H4 (cell line): ENCODE measurements around the gene YTHDF1. TPM values are rescaled to one million over a fixed set of nuclear protein-coding genes. Genes with fewer than 3 reads are reported as not detected.
"Not testable (repeated sequence)": the region's sequence is repeated elsewhere in the genome, so short reads cannot be mapped to it uniquely, and the experiment has no call there.

Experiments used
- DNase-seq: peaks from one replicate; pipeline ENCODE4 v3.0.0-alpha.2; 2015; ENCODE audit warnings: low spot score
- total RNA-seq: library from RNA; depleted of rRNA; stranded (reverse); fragments of >200 nt; shearing (Covaris generic); gene quantifications from 2 replicates; pipeline ENCODE4 v1.2.3, GENCODE V29; 2014; rRNA removed

The YTHDF1 gene
- 16.2 and 16.7 TPM in 2 replicates for total RNA-seq

DNA sequence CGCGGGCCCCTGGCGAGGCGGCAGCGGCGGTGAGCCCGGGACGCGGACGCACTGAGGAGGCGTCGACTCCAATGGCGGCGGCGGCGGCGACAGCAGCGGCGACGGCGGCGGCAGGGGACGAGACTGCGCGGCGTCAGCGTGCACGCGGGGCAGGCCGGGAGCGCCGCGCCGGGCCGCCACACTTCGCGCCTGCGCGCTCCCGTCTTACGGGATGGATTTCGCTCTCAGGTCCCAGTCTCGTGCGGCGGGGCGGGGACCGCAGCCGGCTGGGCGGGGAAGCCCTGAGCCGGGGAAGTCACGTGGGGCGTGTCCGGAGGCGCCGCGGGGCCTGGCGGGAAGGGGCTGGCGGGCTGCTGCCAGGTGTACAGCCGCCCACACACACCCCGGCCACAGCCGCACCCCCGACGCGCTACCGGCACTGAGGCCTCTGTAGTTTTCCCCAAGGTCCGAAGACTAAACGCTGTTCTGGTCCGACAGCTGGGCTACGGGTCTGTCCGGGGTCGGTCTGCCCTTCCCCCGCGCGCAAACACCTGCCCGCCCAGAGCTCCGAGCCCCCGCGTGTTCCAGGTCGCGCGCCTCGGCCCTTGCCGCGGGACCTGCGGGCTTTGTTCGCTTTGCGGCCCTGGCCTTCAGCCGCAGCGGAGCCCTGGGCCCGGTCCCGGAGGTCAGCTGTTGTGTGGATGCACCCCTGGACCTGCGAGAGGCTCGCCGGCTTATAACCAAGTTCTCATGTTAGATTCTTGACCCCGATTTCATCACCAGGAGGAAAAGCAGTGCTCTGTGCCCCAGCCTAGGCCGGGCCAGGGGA is at the start of gene YTHDF1:
YTHDF1 (minus strand) TSS at position 91 of the 808 bp plus-strand sequence. CDS start 239 bp downstream, outside the sequence.
- peak; percentile 92 for DNase-seq

DNA sequence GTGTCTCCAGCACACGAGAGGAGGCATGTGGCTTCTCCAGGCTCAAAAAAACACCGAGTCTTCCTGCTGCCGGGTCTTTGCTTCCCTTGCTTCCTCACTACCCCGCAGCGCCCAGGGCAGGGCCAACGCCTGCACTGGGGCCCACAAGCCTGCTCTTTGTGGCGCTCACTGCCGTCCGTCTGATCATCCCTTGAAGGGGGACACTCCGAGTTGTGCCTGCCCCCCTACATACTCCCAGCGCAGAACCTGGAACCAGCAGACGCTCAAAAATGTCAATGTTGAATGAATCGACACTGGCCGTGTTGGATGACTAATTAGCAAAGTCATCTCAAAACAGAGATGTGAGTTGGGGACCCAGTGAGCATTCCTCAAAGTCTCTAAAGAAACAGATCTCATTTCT is 48.6 kb upstream of the YTHDF1 start:
- no peak for DNase-seq

DNA sequence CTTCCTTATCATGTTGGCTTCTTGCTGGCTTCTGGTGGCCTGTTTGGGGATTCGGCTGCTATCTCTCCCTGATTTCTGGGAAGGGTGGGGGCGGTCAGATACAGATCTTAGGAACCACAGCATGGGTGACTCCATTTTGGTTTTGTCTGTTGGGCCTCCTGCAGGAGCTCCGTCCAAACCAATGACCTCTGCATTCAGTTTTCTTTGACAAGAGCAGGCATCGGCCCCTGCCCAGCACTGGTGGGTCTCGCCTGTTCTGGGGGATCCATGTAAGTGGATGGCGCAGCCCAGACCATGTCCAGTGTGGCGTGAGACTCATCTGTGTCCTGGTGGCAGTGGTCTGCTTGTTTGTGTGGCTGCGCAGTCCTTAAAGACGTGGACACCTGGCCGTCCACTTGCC is 48.1 kb upstream of the YTHDF1 start:
- DNase-seq: no peak

DNA sequence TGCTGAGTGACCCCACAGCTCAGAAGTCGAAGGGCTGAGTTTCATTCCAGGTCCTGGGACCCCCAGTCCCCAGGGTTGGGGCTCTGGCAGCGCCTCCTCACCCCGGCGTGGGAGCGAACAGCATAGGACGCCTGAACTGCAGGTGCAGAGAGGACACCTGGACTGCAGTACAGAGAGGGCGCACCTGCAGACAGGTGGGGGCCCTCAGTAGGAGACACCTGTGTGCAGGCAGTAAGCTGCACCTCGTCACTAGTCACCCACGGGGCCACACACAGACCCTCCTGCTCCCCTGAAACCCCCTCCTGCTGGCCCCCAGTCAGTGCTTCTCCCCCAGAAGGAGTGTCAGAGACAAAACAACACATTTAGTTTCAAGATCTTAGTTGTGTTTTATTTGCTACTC is 46.9 kb upstream of the YTHDF1 start:
- DNase-seq: no peak

DNA sequence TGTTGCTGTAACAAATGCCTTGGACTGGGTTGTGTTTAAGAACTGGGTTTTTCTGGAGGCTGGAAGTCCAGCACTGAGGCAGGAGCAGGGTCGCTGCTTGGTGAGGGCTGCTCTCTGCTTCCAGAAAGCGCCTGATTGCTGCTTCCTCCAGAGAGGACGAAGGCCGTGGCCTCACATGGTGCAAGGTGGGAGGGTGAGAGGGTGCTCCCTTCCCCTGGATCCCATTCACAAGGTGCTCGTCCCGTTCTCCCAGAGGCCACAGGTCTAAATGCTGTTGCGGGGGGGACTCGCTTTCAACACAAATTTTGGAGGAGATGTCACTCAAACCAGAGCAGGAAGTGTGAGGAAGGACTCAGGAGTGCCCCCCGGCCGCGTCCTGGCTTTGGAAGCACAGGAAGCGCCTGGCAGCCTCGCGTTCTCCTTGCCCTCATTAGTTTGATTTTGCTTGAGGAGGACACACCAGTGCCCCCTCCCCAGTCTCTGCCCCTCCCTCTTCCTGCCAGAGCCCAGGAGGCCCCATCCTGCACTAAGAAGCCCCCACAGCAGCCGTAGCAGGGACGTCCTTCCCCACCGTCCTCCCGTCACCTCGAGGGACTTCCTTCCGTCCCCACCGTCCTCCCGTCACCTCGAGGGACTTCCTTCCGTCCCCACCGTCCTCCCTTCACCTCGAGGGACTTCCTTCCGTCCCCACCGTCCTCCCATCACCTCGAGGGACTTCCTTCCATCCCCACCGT is 46.0 kb upstream of the YTHDF1 start:
- no peak for DNase-seq

DNA sequence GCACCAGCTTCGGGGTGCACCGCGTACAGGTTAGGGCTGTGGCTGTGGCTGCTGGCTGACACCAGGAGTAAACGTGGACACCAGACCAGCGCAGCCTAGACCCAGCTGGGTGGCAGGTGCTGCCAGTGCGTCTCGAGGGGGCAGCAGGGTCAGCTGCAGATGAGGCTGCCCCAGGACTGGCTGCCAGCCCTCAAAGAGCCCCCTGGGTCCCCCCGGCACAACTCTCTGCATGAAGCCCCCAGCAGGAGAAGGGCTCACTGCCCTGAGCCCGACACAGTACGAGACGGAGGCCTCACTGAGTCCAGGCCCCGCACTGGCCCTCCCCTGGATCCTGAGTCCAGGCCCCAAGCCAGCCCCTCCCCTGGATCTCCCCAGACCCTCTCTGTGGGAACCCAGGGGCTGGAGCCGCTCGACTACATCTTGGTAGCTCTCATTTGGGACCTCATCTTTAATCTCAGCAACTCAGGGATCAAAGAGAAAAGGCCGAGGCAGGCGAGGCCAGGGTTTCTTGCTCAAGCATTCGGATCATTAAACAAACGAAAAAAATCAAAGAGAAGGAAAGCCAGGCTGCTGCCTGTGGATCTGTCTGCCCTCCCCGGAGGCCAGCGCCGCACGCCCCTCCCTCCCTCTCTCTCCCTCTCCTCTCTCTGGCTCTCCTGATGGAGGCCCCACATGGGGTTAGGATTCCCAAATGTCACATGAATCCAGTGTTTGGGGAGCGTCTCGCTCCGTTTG is 45.3 kb upstream of the YTHDF1 start:
- no peak for DNase-seq

DNA sequence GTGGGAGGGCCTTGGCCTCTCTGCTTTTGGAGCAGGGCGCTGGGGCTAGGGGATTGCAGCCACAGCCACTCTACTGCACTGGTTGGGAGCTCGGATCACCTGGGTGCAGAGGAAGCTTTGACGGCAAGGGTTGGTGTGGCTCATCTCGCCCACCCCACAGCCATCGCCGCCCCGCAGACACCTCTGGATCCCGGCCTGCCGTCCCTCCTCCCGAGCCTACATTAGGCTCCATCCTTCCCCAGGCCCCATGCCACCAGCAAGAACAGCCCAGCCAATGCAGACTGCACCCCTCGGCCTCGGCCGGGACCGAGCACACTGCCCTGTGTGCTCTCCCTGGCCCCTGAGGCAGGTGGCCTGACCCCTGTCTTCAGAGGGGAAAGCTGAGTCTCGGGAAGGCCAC is 44.6 kb upstream of the YTHDF1 start:
- DNase-seq: no peak

DNA sequence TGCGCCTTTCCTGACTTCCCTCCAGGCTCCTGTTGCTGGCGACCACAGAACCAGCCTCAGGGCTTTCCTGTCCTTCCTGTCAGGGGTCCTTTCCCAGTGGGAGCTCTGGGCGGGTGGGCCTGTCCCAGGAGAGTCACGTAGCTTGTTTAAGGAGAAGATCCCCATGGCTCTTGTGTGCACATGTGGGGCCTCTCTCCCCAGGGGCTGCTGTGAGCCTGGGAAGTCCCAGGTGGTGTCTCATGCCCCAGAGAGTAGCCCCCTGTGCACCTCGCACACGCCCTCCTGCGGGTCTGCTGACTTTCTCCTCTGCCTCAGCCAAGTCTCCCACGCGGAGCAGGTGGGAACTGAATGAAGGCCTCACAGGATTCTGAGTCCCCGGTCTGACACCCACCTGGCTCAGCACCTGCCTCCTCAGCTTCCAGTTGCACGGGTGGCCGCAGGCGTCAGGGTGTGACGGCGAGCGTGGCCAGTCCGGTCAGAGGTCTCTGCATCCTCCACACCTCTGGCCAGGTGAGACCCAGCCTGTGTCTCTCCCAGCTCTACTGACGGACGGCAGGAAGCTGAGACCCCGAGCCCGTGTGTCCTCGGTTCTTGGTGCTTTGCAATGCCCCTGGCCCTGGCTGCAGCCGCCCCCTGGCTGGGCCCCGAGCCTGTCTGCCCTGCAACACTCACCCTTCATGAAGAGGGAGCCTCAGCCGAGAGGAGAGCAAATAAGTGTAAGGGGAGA is 44.0 kb upstream of the YTHDF1 start:
- no peak for DNase-seq

DNA sequence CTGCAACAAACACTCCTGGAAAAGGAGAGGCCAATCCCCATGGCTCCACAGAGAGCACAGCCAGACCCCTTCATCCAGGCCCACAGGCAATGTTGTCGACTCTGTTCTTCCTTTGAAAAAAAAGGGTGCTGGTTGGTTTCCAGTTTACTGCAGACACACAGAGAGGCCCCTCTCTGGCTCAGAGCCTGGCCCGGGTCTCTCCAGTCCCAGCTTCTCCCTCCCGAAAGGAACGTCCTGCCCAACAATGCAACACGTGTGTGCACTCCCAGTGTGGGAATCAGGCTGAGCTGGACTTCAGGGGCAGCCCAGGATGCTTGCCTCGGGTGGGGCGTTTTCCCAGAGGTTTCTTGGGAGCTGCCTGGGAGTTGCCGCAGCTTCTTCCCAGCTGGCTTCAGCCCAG is 42.9 kb upstream of the YTHDF1 start:
- no peak for DNase-seq

DNA sequence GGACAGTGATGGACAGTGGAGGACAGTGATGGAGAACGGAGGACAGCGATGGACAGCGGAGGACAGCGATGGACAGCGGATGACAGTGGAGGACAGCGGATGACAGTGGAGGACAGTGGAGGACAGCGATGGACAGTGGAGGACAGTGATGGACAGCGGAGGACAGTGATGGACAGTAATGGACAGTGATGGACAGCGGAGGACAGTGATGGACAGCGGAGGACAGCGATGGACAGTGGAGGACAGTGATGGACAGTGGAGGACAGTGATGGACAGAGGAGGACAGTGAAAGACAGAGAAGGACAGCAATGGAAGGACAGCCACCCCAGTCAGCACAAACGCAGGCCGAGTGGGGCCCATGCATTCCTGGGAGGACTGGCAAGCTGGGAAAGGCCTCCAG is 41.7 kb upstream of the YTHDF1 start:
- no peak for DNase-seq

DNA sequence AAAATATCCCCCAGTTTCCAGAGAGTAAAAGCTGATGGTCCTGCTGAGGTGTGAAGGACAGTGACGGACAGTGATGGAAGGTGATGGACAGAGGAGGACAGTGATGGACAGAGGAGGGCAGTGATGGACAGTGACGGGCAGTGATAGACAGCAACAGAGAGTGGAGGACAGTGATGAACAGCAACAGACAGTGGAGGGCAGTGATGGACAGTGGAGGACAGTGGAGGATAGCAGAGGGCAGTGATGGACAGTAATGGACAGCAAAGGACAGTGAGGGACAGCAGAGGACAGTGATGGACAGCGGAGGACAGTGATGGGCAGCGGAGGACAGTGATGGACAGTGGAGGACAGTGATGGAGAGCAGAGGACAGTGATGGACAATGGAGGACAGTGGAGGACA is 41.0 kb upstream of the YTHDF1 start:
- no peak for DNase-seq

DNA sequence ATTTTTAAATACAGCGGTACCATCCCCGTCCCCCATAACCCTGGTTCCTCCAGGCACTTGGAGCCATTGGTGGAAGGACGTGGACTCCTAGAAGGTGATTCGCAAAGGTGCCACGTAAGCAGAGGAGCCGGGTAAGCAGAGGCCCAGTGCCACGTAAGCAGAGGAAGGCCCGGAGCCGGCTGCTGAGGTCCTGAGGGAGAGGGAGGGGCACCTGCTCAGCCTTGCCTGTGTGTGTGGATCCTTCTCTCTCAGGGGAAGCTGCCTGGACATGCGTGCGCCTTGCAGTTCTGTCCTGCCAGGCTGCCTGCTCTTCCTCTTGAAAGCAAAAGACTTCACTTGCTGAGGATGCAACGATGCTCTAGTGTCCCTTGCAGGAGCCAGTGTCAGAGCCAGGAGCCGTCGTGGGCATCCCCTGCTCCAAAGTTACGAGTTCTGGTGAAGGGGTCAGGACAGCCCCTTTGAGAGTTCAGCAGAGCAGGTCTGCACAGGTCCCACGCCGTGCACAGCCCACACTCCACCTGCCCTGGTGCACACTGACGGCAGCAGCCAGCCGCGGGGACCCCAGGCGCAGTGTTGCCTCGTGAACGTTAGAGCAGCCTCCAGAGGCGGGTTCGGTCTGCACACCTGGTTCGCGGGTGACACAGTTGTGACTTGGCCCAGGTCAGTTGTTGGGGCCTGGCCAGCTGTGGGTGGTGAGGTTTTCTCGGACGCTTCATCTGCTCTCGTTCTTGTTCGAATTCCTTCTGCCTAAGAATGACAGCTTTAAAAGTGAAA is 40.2 kb upstream of the YTHDF1 start:
- no peak for DNase-seq

DNA sequence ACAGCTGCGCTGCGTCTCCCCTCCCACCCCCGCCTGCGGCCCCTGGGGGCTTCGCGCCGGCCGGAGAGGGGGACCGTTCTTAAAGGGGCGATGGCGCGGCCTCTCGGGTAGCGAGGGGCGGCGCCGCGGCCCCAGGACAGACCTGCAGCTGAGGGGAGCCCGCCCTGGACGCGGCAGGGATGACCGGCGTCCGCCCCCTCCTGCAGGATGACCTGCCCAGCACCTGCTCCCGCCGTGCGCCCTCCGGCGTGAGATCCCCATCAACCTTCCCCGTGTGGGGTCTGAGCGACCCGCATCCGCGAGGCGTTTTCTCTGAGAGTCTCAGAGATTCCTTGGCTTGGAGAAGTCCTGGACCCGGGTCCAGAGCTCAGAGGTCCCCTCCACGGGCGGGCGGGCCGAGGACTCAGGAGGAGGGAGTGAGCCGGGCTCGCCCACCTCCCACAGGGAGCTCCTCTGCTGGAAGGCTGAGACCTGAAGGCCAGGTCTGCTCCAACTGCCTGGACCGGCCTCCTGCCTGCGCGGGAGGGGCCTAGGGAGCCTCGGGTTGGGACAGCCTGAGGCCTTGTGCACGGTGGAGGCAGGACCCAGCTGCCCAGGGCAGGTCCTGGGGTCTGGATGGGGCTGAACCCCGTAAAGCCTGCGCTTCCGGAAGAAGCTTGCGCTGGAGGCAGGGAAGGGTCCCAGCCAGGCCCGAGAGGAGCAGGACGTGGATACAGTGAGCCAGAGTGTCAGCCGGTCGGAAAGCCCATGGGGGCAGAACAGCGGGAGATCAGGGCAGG is 38.9 kb upstream of the YTHDF1 start:
- no peak for DNase-seq

DNA sequence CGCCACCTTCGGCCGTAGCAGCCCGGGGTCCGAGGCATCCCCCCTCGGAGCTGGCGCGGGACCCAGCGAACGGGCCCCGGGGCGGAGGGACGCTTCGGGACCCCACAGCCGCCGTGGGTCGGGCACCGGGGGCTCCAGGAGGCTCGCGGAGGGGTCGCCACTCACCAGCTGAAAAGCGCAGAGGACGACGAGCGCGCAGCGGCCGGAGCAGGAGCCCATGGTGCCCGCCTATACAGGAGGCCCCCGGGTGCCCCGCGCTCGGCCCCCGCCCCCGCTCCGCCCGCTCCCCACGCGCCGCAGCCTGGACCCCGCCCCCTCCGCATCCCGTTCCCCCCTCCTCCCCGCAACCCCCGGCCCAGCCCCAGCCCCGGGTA is 38.3 kb upstream of the YTHDF1 start, which contains the start of gene NKAIN4:
NKAIN4 (minus strand) TSS at position 232 of the 374 bp plus-strand sequence; CDS start at position 219, 13 bp downstream.
- no peak for DNase-seq

DNA sequence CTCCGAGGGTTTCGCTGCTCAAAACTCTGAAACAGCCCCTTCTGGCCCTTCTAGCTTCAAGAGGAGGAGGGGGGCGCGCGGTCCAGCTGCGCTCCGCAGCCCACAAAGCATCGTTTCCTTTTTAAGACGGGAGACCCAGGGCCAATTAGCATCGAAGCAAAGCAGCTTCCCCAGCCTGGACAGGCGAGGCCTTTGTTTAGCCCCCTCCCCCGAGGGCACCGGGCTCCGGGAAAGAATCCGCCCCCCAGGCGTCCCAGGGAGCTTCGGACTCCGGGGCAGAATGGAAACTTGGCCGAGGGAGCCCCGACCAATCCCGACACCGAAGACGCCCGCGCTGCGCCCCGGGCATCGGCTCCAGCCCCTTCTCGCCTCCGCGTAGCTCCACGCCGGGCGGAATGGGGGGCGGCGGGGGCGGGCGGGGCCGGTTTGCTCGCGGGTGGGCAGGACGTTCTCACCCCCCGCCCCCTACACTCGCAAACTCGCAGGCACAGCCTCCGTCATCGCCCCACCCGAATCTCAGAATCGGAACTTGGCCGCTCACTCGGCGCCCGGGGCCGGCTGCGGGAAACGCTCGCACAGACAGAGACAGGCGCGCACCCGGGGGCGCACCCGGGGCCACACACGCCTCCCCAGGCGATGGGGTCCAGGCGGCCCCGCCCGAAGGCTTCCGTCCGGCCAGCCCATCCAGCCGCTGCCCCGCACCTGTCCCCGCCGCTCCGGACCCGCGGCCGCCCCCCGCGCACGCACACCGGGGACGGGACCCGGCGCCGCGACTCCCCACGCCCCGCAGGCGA is 37.7 kb upstream of the YTHDF1 start:
- no peak for DNase-seq

DNA sequence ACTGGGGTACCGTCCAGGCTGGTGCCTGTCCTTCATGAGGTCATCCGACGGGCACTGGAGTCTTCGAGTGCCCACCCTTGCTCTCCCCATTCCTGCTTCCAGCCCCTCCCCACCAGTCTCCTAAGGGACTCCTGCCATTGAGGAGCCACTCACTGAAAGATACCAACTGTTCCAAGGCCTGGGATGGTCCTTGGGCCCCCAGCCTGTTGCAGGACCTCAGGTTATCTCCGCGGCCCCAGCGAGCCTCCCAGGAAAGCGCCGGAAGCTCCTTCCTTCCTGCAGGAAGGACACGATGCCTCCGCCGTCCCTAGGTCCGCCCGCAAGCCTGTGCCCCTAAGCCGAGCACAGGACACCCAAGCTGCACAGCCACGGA is 37.1 kb upstream of the YTHDF1 start:
- DNase-seq: no peak

DNA sequence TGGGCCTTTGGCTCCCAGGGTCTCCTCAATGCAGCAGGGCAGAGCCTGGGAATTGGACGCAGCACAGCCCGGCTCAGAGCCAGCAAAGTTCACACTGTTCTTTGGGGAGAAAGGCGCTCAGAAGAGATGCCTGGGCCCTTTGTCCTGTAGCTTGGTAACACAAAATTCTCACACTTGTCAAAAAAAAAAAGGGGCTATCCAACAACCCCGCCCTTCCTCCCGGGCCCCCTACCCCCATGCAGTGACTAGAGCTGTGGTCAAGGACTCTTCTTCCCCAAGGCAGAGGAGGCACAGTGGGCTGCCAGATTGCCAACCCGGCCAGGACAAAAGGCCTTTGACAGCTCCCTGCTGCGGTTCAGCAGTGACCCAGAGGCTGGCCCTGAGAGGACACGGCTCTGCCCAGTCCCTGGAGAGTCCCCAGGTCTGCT is 36.4 kb upstream of the YTHDF1 start:
- no peak for DNase-seq

DNA sequence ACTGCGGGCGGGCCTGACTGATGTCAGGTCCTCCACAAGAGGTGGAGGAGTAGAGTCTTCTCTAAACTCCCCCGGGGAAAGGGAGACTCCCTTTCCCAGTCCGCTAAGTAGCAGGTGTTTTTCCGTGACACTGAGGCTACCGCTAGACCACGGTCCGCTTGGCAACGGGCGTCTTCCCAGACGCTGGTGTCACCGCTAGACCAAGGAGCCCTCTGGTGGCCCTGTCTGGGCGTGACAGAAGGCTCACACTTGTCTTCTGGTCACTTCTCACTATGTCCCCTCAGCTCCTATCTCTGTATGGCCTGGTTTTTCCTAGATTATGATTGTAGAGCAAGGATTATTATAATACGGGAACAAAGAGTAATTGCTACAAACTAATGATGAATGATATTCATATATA is 35.4 kb upstream of the YTHDF1 start:
- DNase-seq: not testable (repeated sequence)

DNA sequence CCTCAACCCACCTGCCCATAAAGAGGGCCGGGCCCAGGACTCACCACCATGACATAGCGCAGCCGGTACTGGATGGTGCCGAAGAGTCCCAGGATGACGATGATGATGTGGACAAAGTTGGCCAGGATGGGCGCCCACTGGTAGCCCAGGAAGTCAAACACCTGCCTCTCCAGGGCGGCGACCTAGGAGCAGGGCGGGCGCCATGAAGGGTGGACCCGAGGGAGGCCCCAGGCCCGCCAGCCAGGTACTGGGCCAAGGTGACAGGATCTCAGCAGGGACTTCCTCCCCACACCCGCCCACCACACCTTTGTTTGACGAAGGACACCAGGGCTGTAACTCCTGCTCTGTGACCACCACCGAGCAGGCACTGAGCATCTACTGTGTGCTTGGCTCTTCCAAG is 34.0 kb upstream of the YTHDF1 start:
- no peak for DNase-seq
